HG03520 (cell line): ENCODE results near the gene PTGR1.
"Not testable (repeated sequence)": the region's sequence is repeated elsewhere in the genome, so short reads cannot be mapped to it uniquely, and the experiment has no call there.

Experiments
- ATAC-seq: cut with Tn5 transposase; IDR thresholded peaks from one replicate; pipeline ENCODE4 v1.9.1; 2021; ENCODE audit warnings: mild to moderate bottlenecking, moderate library complexity; ENCODE audit not compliant: unreplicated experiment

Gene PTGR1

GRCh38 chr9:111613436-111614040 is 14.1 kb upstream of the PTGR1 start:
- no peak for ATAC-seq

DNA sequence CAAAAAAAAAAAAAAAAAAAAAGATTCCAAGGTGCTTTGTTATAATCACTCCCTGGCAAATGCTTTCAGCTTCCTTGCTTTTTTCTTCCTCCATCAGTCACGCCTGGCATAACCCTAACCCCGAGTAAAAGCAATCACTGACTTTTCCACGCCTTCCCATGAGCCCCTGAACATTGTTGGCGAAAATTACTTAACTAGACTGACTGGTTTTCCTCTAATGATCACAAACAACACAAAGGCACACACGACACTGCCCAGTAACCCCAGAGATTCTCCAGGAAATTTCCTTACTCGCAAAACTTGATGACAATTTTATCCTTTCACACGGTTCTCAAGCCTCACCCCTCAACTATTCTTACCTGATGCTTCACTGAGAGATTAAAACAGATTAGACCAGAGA is 11.4 kb upstream of the PTGR1 start:
- no peak for ATAC-seq

- ATAC-seq: no peak
Measured at GRCh38 chr9:111610149-111610548, 10.7 kb upstream of the PTGR1 start.

- ATAC-seq: no peak
Measured at GRCh38 chr9:111605041-111605559, 5.7 kb upstream of the PTGR1 start.

- no peak for ATAC-seq
Measured at GRCh38 chr9:111604054-111604615, 4.7 kb upstream of the PTGR1 start.

- ATAC-seq: no peak
Measured at GRCh38 chr9:111603041-111603440, 3.6 kb upstream of the PTGR1 start.

DNA sequence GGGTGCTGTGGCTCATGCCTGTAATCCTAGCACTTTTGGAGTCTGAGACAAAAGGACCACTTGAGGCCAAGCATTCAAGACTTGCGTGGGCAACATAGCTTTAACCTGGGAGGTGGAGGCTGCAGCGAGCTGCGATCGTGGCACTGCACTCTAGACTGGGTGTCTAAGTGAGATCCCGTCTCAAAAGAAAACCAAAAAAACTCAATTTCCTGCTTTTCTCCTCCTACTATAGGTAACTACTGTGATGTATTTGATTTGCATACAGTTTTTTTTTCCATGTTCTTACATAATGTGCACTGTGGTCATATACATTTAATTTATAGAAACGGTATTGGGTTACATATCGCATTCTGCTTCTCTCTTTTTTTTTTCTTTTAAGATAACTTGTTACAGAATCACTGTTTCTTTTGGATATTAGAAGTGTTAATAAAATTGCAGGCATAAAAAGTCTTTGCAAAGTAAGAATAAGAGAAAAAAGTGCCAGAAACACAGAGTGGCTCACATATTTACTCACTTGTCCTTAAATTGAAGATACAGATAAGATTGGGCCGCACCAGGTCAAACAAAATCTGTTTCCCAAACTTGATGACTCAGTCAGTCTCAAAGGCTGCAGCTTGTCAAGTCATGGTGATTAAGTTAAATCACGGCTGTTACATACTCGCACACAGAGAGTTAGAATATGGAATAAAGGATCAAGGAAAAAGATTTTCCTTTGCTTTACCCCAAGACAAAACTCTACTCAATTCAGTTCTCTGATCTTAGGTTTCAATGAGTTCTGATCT is 2.0 kb upstream of the PTGR1 start:
- no peak for ATAC-seq

GRCh38 chr9:111599955-111600343 is 502 bp upstream of the PTGR1 start:
- no peak for ATAC-seq

DNA sequence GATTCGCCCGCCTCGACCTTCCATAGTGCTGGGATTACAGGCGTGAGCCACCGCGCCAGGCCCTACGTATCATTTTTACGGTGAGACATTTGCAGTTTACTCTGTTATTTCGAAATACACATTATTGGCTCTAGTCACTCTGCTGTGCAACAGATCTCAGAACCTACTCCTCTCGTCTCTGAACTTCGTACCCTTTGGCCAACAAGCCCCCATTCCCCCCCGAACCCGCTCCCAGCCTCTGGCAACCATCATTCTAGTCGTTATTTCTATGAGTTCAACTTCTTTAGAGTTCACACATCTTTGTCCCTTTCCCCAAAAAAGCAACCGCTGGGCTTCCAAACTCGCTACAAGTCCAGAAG is 735 bp downstream of the PTGR1 start:
- ATAC-seq: no peak

- ATAC-seq: no peak
Measured at GRCh38 chr9:111597852-111598732, 1.4 kb downstream of the PTGR1 start.

- no peak for ATAC-seq
Measured at GRCh38 chr9:111588846-111589245, 10.6 kb downstream of the PTGR1 start.

GRCh38 chr9:111586378-111586777 is 13.1 kb downstream of the PTGR1 start:
- ATAC-seq: no peak

GRCh38 chr9:111582888-111583287 is 16.6 kb downstream of the PTGR1 start:
- ATAC-seq: no peak

GRCh38 chr9:111572950-111573604 is 26.4 kb downstream of the PTGR1 start:
- no peak for ATAC-seq

DNA sequence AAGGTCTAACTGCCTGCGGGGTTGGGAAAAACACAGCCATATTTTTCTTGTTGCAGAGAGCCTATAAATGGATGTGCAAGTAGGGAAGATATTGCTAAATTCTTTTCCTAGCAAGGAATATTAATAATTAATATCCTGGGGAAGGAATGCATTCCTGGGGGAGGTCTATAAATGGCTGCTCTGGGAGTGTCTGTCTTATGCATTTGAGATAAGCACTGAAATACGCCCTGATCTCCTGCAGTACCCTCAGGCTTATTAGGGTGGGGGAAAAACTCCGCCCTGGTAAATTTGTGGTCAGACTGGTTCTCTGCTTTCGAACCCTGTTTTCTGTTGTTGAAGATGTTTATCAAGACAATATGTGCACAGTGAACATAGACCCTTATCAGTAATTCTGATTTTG is 31.3 kb downstream of the PTGR1 start:
- ATAC-seq: not testable (repeated sequence)

- no peak for ATAC-seq
Measured at GRCh38 chr9:111566234-111566633, 33.2 kb downstream of the PTGR1 start.

GRCh38 chr9:111561165-111561719 is 38.2 kb downstream of the PTGR1 start:
- no peak for ATAC-seq

DNA sequence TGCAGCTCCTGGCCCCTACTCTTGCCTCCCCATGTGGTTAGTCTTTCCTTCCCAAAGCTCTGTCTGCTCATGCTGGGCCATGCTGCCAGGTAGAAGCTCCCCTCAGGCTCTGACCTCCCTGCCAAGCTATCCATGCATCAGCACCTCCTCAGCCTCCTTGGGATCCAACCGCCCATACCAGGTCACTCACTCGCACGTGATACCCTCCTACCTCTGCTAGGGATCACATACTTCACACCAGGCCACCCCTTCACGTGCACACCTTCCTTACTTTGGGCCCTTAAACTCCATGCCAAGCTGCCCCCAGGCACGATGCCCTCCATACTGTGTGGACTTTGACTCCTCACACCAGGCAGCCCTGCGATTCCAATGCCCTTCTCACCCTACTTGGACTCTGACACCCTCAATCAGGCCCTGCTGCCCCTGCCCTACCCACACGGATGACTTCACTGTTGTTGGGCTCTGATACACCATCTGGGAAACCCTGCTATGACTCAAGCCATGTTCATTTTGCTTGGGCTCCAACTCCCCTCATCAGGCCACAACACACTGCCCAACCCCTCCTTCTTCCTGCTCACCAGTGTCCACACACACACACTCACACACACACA is 40.3 kb downstream of the PTGR1 start:
- no peak for ATAC-seq

DNA sequence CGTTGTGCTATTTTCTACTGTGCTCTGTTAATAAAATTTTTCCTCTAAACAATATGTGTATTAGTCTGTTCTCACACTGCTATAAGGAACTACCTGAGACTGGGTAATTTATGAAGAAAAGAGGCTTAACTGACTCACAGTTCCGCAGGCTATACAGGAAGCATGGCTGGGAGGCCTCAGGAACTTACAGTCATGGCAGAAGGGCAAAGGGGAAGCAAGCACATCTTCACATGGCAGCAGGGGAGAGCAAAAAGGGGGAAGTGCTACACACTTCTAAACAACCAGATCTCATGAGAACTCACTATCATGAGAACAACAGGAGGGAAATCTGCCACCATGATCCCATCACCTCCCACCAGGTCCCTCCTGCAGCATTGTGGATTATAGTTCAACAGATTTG is 44.0 kb downstream of the PTGR1 start:
- ATAC-seq: not testable (repeated sequence)

GRCh38 chr9:111548623-111549022 is 50.8 kb downstream of the PTGR1 start:
- no peak for ATAC-seq
